ENCODE data around the gene PTGER4.

GRCh38 chr5:40734986-40735385 is 55.3 kb downstream of the PTGER4 start:
- TF ChIP-seq CTCF (IDR thresholded peaks at IDR 0.05) (no peak), MXI1 (IDR thresholded peaks at IDR 0.05; ENCODE audit: low read depth, low read length) (no peak), EP300 (IDR thresholded peaks at IDR 0.05; ENCODE audit: borderline replicate concordance in 1 of 2, low read depth in 1 of 2, low read length in 1 of 2) (no peak), EZH2phosphoT487 (IDR thresholded peaks at IDR 0.05; ENCODE audit: borderline replicate concordance, low read depth) (no peak), ELF1 (IDR thresholded peaks at IDR 0.05) (no peak)

All from SK-N-SH (cell line).